Measurements from ENCODE around the gene CASP10. TPM values are rescaled to one million over a fixed set of nuclear protein-coding genes. Genes with fewer than 3 reads are reported as not detected.

CASP10 gene
- total and polyA plus RNA-seq, 9 of the 15 experiments (the other 6 are each of a cell fraction or from before 2014, with no cell fraction given), result 7.1 to 20.4 (median 10.8) TPM

DNA sequence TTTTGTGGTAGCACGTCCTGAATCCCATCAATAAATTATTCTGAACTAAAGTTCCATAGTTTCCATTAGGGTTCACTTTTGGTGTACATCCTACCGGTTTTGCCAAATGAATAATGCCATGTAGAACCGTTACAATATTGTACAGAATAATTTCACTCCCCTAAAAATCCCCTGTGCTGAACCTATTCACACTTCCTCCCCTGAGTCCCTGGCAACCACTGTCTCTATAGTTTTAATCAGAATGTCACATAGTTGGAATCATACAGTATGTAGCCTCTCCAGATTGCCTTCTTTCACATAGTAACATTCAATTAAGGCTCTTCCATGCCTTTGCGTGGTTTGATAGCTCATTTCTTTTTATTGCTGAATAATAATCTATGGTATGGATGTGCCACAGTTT, 67.8 kb downstream of the CASP10 start:
- BruUV-seq (replicated peaks), result no TSS peak
- TF ChIP-seq ATF7 (IDR thresholded peaks at IDR 0.05) (no peak), ZNF253 (CRISPR knock-in tag; conservative IDR thresholded peaks at IDR 0.05) (no peak), ZNF12 (CRISPR knock-in tag; IDR thresholded peaks at IDR 0.05) (no peak), ARID3A (IDR thresholded peaks at IDR 0.05; ENCODE audit: borderline replicate concordance, low read depth, low read length) (no peak), CREB3L1 (IDR thresholded peaks at IDR 0.05; ENCODE audit: borderline replicate concordance, low read depth) (no peak), CREB1 (IDR thresholded peaks at IDR 0.05) (no peak), CREB1 (CRISPR knock-in tag; IDR thresholded peaks at IDR 0.05) (no peak), ZNF124 (CRISPR knock-in tag; IDR thresholded peaks at IDR 0.05) (no peak), CSDE1 (IDR thresholded peaks at IDR 0.05) (no peak), ZNF217 (CRISPR knock-in tag; IDR thresholded peaks at IDR 0.05) (no peak), E4F1 (CRISPR knock-in tag; IDR thresholded peaks at IDR 0.05; ENCODE audit: borderline replicate concordance) (no peak), ELK3 (CRISPR knock-in tag; IDR thresholded peaks at IDR 0.05) (no peak), GATAD2A (IDR thresholded peaks at IDR 0.05) (no peak)
- Histone ChIP-seq H3K4me3 (no peak overlapping the region), H3K9ac (ENCODE audit: insufficient read depth in 1 of 2, low read depth in 2 of 2, low read length in 2 of 2) (no peak overlapping the region), H3K9me1 (ENCODE audit: control insufficient read depth, insufficient read depth, low read length) (no peaks in the 10 kb centered on the region), H2AFZ (ENCODE audit: low read depth, low read length) (no peak overlapping the region), H3K36me3 (ENCODE audit: control insufficient read depth, insufficient read depth, low read length) (no peaks in the 10 kb centered on the region), H3K27me3 (ENCODE audit: control insufficient read depth in 2 of 2, insufficient read depth in 2 of 2, low read length in 2 of 2) (no peaks in the 10 kb centered on the region), H3K9me3 (replicated peaks; ENCODE audit: control insufficient read depth, insufficient read depth, low read depth, low read length) (no peaks in the 10 kb centered on the region), H3K27ac (ENCODE audit: extremely low read depth, low read depth, low read length) (no peak overlapping the region), H3K4me1 (replicated peaks in 1 of 2; ENCODE audit: control insufficient read depth in 2 of 2, insufficient read depth in 2 of 2, low read length in 2 of 2) (peaks cover 11 to 22% of the 10 kb centered on the region in 2 experiments), H4K20me1 (replicated peaks; ENCODE audit: control insufficient read depth, insufficient read depth, low read length) (no peaks in the 10 kb centered on the region), H3K79me2 (ENCODE audit: control insufficient read depth, insufficient read depth, low read length) (no peaks in the 10 kb centered on the region; the same call in 2 of the 3 replicates), H3K4me2 (ENCODE audit: insufficient read depth, low read length) (no peak overlapping the region)
- ATAC-seq, result no peak
- ChIA-PET POLR2A (no interaction called here), CTCF (ENCODE audit: low intra/inter-chr PET ratio) (no interaction called here)
- no peak for FAIRE-seq
- DNase-seq (ENCODE audit: extremely low read depth in 1 of 4, low spot score in 3 of 4), result no peak
- intact Hi-C loops (cut with micrococcal nuclease), result no loop called here
- in situ Hi-C loops (cut with MboI), result no loop called here
- WGBS (ENCODE audit: insufficient coverage, low coverage, missing lambda C conversion rate), result 92% methylated on average over 3 of the region's 4 CpGs

Data from K562 (cell line).